ENCODE measurements around the gene NEK10. TPM values are rescaled to one million over a fixed set of nuclear protein-coding genes. Genes with fewer than 3 reads are reported as not detected.

The NEK10 gene
- total RNA-seq, 2 experiments from 2014 or later = 0.28 to 1.3 TPM

GRCh38 chr3:27324686-27325085 lies 44.5 kb downstream of the NEK10 start:
- Histone ChIP-seq H4K20me1 (ENCODE audit: insufficient read depth, low read length) (no peaks in the 10 kb centered on the region), H3K27ac (ENCODE audit: low read depth, low read length, poor library complexity, severe bottlenecking) (no peak overlapping the region), H3K36me3 (ENCODE audit: insufficient read depth, low read length) (no peaks in the 10 kb centered on the region), H2AFZ (ENCODE audit: low read length) (no peak overlapping the region), H3K4me2 (ENCODE audit: low read length) (no peak overlapping the region), H3K79me2 (ENCODE audit: insufficient read depth, low read depth, low read length) (no peaks in the 10 kb centered on the region), H3K4me1 (ENCODE audit: insufficient read depth, low read length, poor library complexity, severe bottlenecking) (no peaks in the 10 kb centered on the region), H3K4me3 (ENCODE audit: low read depth, low read length, poor library complexity, severe bottlenecking) (no peak overlapping the region), H3K9me2 (ENCODE audit: insufficient read depth, low read length) (no peaks in the 10 kb centered on the region), H3K9me3 (ENCODE audit: low read length) (no peaks in the 10 kb centered on the region)
- intact Hi-C loops (cut with micrococcal nuclease; ENCODE audit: unreplicated experiment) = no loop called here
- TF ChIP-seq EZH2phosphoT487 (IDR thresholded peaks at IDR 0.05; ENCODE audit: borderline replicate concordance, low read depth, low read length) (no peak), CTCF (conservative IDR thresholded peaks at IDR 0.05; ENCODE audit: low read length) (no peak)
- ChIA-PET CTCF (ENCODE audit: unreplicated experiment) (no interaction called here), POLR2A (no interaction called here)
- no peak for DNase-seq (ENCODE audit: low spot score)
- no TSS peak for BruUV-seq (replicated peaks)

- Histone ChIP-seq H4K20me1 (ENCODE audit: insufficient read depth, low read length) (no peaks in the 10 kb centered on the region), H3K4me1 (ENCODE audit: insufficient read depth, low read length, poor library complexity, severe bottlenecking) (no peaks in the 10 kb centered on the region), H3K79me2 (ENCODE audit: insufficient read depth, low read depth, low read length) (no peaks in the 10 kb centered on the region), H3K4me2 (ENCODE audit: low read length) (no peak overlapping the region), H2AFZ (ENCODE audit: low read length) (no peak overlapping the region), H3K36me3 (ENCODE audit: insufficient read depth, low read length) (no peaks in the 10 kb centered on the region), H3K4me3 (ENCODE audit: low read depth, low read length, poor library complexity, severe bottlenecking) (no peak overlapping the region), H3K9me3 (ENCODE audit: low read length) (no peaks in the 10 kb centered on the region), H3K9me2 (ENCODE audit: insufficient read depth, low read length) (no peaks in the 10 kb centered on the region), H3K27ac (ENCODE audit: low read depth, low read length, poor library complexity, severe bottlenecking) (no peak overlapping the region)
- TF ChIP-seq CTCF (conservative IDR thresholded peaks at IDR 0.05; ENCODE audit: low read length) (no peak), EZH2phosphoT487 (IDR thresholded peaks at IDR 0.05; ENCODE audit: borderline replicate concordance, low read depth, low read length) (no peak)
- BruUV-seq (replicated peaks) = no TSS peak
- ChIA-PET CTCF (ENCODE audit: unreplicated experiment) (no interaction called here), POLR2A (interaction anchor here (0.6 kb wide), 1 partner anchor 359 kb away, joined by 3 read pairs; no protein-coding TSS in a partner anchor)
- DNase-seq (ENCODE audit: low spot score) = no peak
- intact Hi-C loops (cut with micrococcal nuclease; ENCODE audit: unreplicated experiment) = no loop called here
Measured at GRCh38 chr3:27323087-27323570, 46.1 kb downstream of the NEK10 start.

- BruUV-seq (replicated peaks) = no TSS peak
- no peak for DNase-seq (ENCODE audit: low spot score)
- Histone ChIP-seq H3K4me2 (ENCODE audit: low read length) (no peak overlapping the region), H3K36me3 (ENCODE audit: insufficient read depth, low read length) (no peaks in the 10 kb centered on the region), H3K9me3 (ENCODE audit: low read length) (no peaks in the 10 kb centered on the region), H3K4me1 (ENCODE audit: insufficient read depth, low read length, poor library complexity, severe bottlenecking) (no peaks in the 10 kb centered on the region), H3K27ac (ENCODE audit: low read depth, low read length, poor library complexity, severe bottlenecking) (no peak overlapping the region), H3K79me2 (ENCODE audit: insufficient read depth, low read depth, low read length) (no peaks in the 10 kb centered on the region), H2AFZ (ENCODE audit: low read length) (no peak overlapping the region), H4K20me1 (ENCODE audit: insufficient read depth, low read length) (no peaks in the 10 kb centered on the region), H3K4me3 (ENCODE audit: low read depth, low read length, poor library complexity, severe bottlenecking) (no peak overlapping the region), H3K9me2 (ENCODE audit: insufficient read depth, low read length) (no peaks in the 10 kb centered on the region)
- intact Hi-C loops (cut with micrococcal nuclease; ENCODE audit: unreplicated experiment) = no loop called here
- no peak for TF ChIP-seq CTCF (conservative IDR thresholded peaks at IDR 0.05; ENCODE audit: low read length)
- no peak for TF ChIP-seq EZH2phosphoT487 (IDR thresholded peaks at IDR 0.05; ENCODE audit: borderline replicate concordance, low read depth, low read length)
- POLR2A ChIA-PET = interaction anchor here (0.6 kb wide), 1 partner anchor 360 kb away, joined by 3 read pairs; no protein-coding TSS in a partner anchor
- CTCF ChIA-PET (ENCODE audit: unreplicated experiment) = no interaction called here
Measured at GRCh38 chr3:27322634-27323033, 46.5 kb downstream of the NEK10 start.

All from OCI-LY7 (cell line).